PFSK-1 (cell line): ENCODE measurements around the gene KRTAP10-8.

Experiments
- FOXP2 ChIP-seq: optimal IDR thresholded peaks from 2 replicates; pipeline ENCODE3; 2011; ENCODE audit warnings: borderline replicate concordance, control low read depth, inconsistent platforms; ENCODE audit not compliant: insufficient read depth; ENCODE audit errors: extremely low read length, extremely low read depth
- POLR2AphosphoS5 ChIP-seq: IDR thresholded peaks from 2 replicates; pipeline ENCODE4 v1.6.1; 2012; ENCODE audit warnings: low read depth, mild to moderate bottlenecking, control low read depth, low read length, moderate library complexity
- REST ChIP-seq, 2 experiments: IDR thresholded peaks; 2 replicates each; pipeline versions ENCODE4 v1.6.1 to v1.8.0; 2011 to 2012; ENCODE audit warnings: low read depth in 2 of 2, low read length in 2 of 2, control low read depth in 1 of 2, inconsistent platforms in 1 of 2, mild to moderate bottlenecking in 1 of 2, moderate library complexity in 1 of 2; ENCODE audit not compliant: insufficient read depth in 1 of 2
- SIN3A ChIP-seq: IDR thresholded peaks from 2 replicates; pipeline ENCODE4 v1.6.1; 2012; ENCODE audit warnings: mild to moderate bottlenecking, low read length, moderate library complexity, borderline replicate concordance; ENCODE audit not compliant: insufficient read depth
- TAF1 ChIP-seq: IDR thresholded peaks from 2 replicates; pipeline ENCODE4 v1.6.1; 2012; ENCODE audit warnings: low read length, control low read depth, borderline replicate concordance; ENCODE audit not compliant: insufficient read depth

- TF ChIP-seq POLR2AphosphoS5 (no peak), SIN3A (no peak), REST (IDR thresholded peaks at IDR 0.05; ENCODE audit: insufficient read depth in 1 of 2, low read depth in 2 of 2, low read length in 2 of 2) (no peak), FOXP2 (no peak), TAF1 (no peak)
These were observed 8.6 kb upstream of the KRTAP10-8 start for GRCh38 chr21:44603109-44603875.
